UCSD-AML1 (cell line): ENCODE measurements around the gene TOR1A.
A peak's percentile ranks its signal among the peaks of the same experiment; 100 is the strongest.
"Not testable (repeated sequence)": the region's sequence is repeated elsewhere in the genome, so short reads cannot be mapped to it uniquely, and the experiment has no call there.

ENCODE experiments used
- DNase-seq: peaks from one replicate; lab custom pipeline; 2025; ENCODE audit not compliant: unreplicated experiment; lab: John Stamatoyannopoulos, UW

Gene TOR1A

DNA sequence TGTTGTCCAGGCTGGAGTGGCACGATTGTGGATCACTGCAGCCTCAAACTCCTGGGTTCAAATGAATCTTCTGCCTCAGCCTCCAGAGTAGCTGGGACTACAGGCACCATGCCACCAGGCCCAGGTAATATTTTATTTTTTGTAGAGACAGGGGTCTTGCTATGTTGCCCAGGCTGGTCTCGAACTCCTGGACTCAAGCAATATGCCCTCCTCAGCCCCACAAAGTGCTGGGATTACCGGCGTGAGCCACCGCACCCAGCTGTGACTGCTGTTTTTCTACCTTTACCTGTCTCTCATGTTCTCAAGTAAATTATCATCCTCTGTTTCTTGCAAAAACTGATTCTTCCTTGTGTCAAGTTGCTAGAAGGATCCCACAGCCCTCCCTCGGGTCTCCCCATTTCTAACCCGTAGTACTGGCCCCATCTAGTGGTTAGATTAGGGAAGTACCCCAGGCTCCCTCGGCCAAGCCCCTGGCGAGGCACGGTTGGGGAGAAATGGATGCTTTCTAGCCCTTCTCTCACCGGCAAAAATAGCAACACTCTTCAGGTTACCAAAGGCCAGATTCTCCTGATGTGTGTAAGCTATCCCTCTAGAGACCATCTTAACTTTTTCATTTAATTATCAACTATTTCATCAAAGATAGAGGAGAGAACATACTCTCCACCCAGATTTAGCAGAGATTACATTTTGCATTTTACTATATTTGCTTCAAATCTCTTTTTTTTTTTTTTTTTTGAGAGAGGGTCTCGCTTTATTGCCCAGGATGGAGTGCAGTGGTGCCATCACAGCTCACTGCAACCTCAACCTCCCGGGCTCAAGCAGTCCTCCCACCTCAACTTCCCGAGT, 40.2 kb downstream of the TOR1A start:
- DNase-seq: peak; percentile 51

- DNase-seq: no peak
Measured at GRCh38 chr9:129781981-129782380, 42.0 kb downstream of the TOR1A start.

DNA sequence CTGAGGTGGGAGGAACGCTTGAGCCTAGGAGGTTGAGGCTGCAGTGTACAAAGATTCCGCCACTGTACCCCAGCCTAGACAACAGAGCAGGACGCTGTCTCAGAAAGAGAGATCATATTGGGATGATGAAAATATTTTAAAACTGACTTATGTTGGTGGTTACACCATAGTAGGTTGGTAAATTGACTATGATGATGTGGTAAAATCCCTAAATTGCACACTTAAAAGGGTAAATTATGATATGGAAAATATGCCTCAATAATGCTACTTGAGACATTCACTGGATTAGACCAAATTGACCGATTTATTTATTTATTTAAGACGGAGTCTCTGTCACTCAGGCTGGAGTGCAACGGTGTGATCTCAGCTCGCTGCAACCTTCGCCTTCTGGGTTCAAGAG, 42.8 kb downstream of the TOR1A start:
- no peak for DNase-seq

GRCh38 chr9:129779560-129780190, 44.3 kb downstream of the TOR1A start:
- no peak for DNase-seq

- no peak for DNase-seq
Measured at GRCh38 chr9:129778469-129778868, 45.5 kb downstream of the TOR1A start.

- no peak for DNase-seq
Measured at GRCh38 chr9:129777769-129778130, 46.2 kb downstream of the TOR1A start.

GRCh38 chr9:129776938-129777768, 46.8 kb downstream of the TOR1A start:
- peak; percentile 92 for DNase-seq

GRCh38 chr9:129776566-129776937, 47.4 kb downstream of the TOR1A start:
- no peak for DNase-seq

DNA sequence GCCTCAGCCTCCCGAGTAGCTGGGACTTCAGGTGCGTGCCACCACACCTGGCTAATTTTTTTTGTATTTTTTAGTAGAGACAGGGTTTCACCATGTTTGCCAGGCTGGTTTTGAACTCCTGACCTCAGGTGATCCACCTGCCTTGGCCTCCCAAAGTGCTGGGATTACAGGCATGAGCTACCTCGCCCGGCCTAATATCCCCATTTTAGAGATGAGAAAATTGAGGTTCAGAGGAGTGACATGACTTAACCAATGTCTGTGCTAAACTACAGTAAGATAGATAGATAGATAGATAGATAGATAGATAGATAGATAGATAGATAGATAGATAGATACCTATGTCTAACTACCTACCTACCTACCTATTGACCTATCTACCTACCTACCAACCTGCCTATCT, 47.8 kb downstream of the TOR1A start:
- not testable (repeated sequence) for DNase-seq

GRCh38 chr9:129775448-129775798, 48.5 kb downstream of the TOR1A start:
- DNase-seq: no peak

GRCh38 chr9:129774791-129775447, 49.0 kb downstream of the TOR1A start:
- no peak for DNase-seq

DNA sequence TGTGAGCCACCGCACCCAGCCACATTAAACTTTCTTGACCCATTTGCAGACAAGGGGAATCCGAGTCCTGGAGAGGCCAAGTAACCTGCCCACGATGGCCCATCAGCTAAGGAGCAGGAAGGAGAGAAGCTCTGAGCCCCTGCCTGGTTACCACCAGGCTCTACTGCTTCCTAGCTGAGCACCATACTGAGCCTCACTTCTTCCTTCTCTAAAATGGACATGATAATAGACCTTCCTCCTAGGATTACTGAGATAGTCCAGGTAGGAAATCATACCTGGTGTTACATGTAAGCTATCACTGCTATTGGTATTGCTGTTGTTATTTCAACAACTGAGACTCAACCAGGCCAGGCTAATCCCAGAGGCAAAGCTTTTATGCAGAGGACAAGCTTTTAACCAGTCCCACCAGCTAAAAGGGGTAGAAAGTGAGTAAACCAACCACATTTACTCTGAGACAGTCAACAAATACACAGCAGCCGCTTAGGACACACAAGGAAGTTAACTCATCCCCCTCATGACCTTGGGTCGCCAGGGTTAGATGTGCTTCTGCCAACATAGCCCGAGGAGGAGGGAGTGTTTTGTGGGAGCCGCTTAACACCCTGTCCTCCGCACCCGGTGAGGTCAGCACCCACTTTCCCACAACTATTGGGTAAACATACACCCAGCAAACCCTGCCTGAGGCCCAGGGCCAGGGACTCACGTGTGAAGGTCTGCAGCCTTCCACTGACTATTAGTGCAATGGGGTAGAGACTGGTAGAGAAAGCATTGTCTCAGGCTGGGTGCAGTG, 50.5 kb downstream of the TOR1A start:
- peak; percentile 31 for DNase-seq

DNA sequence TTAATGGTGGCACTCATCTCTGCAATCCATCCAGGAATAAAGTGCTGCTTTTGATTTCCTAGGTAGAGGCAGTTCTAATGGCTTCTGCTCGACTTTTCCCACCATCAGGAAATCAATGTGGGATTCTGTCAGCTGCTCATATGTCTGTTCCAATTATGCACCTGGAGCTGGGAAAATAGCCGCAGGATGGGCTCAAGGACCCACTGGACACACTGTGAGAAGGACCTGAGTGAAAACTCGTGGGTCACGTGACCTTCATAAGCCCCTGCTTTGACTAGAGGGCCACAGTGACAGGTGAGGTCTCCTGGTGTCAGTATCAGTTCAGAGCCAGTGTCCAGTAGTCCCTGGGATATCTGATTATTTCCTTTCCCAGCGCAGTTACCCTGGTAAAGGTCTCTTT, 53.2 kb downstream of the TOR1A start:
- no peak for DNase-seq

GRCh38 chr9:129769669-129770068, 54.3 kb downstream of the TOR1A start:
- no peak for DNase-seq

DNA sequence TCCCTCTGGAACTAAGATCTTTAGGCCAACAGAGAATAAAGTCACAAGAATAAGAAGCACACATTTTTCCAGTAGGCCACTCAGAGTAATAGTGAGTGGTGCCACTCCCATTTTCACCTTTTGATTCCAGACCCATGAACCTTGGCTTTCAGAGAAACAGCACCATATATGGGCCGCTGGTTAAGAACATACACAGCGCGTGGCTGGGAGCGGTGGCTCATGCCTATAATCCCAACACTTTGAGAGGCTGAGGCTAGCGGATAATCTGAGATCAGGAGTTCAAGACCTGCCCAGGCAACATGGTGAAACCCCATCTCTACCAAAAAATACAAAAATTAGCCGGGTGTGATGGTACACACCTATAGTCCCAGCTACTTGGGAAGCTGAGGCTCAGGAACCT, 55.5 kb downstream of the TOR1A start:
- DNase-seq: no peak

DNA sequence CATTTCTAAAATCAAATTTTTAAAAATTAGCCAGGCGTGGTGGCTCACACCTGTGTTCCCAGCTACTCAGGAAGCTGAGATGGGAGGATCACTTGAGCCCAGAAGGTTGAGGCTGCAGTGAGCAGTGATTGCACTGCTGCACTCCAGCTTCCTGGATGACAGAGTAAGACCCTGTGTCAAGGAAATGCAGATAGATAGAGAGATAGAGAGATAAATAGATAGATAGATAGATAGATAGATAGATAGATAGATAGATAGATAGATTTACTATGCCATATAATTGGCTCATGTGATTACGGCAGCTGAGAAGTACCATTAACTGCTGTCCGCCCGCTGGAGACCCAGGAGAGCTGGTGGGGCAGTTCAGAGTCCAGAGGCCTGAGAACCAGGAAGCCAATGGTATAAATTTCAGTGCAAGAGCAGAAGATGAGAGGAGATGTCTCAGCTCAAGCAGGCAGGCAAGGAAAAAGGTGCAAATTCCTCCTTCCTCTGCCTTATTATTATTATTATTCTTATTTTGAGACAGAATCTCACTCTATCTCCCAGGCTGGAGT, 58.1 kb downstream of the TOR1A start:
- no peak for DNase-seq

DNA sequence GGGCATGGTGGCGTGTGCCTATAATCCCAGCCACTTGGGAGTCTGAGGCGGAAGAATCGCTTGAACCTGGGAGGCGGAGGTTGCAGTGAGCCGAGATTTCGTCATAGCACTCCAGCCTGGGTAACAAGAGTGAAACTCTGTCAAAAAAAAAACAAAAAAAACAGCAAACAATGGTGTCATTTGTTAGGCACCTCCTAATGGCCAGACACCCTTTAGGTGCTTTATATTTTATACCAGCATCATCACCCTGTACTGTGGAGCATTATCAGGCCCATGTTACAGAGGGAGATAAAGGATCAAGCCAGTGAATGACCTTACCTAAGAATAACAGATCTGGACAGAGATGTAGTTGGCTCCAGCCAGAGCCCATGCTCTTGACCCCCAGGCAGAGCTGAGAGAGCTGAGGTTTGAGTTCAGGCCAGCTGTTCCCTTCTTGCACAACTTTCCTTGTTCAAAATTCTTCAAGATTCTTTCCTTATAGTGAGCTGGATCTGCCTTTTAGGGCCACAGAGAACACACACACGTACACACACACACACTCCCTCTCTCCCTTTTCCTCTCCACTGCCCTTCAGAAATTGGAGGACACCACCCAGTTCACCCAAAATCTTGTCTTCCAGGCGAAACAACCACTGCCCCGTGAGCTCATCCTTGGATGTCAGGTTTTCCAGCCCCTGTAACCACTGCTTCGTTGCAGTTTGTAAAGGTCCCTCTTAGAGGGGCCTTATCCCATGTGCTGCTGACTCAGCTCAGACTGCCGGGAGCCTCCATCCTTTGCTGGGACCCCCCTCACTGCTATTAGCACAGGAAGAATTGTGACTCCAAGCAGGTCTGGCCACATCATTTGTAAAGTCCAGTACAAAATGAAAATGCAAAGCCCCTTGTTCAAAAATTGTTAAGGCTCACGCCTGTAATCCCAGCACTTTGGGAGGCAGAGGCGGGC, 60.7 kb downstream of the TOR1A start:
- no peak for DNase-seq
